ENCODE measurements around the gene CDC42EP2.

Gene CDC42EP2, protein sequence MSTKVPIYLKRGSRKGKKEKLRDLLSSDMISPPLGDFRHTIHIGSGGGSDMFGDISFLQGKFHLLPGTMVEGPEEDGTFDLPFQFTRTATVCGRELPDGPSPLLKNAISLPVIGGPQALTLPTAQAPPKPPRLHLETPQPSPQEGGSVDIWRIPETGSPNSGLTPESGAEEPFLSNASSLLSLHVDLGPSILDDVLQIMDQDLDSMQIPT

DNA sequence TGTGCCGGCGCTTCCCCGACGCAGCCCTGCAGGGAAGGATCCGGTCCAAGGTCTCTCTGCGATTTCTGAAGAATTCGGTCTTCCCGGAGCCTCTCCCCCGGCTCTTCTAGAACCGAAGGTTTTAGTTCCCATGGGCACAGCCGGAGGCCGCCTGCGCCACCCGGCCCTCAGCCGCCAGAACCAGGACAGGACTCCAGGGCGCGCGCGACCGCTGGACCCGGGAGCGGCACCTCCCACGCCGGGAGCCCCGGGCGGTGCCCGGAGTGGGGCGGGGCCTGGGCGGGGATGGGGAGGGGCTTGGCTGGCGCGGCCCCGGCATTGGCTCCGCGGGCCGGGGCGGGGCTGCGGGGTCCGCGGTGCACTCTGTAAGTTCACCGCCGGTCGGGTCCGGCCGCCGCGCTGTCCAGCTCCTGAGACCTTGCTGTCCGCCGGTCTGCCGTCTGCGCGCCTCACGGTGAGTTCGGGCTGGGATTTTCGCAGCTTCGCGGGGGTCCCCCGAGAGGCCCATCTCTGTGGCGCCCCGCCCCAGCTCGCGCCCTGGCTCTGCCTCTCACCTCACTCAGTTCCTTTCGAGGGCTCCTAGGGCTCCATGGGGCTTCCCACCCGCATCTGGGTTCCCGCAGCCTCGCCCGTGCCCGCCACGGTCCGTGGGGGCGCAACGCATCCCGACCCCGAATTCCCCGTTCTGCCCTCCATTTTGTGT, at the start of gene CDC42EP2:
Gene CDC42EP2, plus strand, starts transcription at position 366 of the 703 bp plus-strand sequence. CDS start 6,033 bp downstream, outside the sequence.
- peak; percentile 85 for ATAC-seq
- Mint-ChIP-seq H3K27me3 (peaks cover 27% of the 10 kb centered on the region), H3K9me3 (no peaks in the 10 kb centered on the region), H3K4me3 (peak within 1 kb of the TSS; percentile 82 to 84), H3K4me1 (peaks cover 19% of the 10 kb centered on the region), H3K27ac (peak within 1 kb of the TSS in 1 of 2 donors; percentile 54)
- peak; percentile 52 to 65 for DNase-seq

DNA sequence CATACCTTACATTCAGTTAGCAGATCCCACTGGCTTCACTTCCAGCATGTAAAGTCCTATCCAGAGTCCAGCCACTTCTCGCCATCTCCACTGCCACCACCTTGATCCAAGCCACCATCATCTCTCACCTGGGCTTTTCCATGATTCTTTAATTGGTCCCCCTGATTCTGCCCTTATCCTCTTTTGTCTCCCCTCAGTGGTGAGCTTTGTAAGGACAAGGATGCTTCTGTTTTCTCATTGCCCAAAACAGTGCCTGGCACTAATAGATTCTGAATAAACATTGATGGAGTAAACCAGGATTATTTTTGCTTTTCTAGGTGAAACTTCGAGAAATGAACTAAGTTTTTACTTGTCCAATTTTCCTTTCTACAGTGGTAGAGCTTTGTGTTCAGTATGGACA, 48.5 kb upstream of the CDC42EP2 start:
- H3K27me3 Mint-ChIP-seq: no peaks in the 10 kb centered on the region
- no peaks in the 10 kb centered on the region for H3K9me3 Mint-ChIP-seq
- no peak overlapping the region for H3K27ac Mint-ChIP-seq
- peaks cover 42% of the 10 kb centered on the region for H3K4me1 Mint-ChIP-seq
- H3K4me3 Mint-ChIP-seq: no peak overlapping the region
- DNase-seq (no peak), ATAC-seq (no peak)

DNA sequence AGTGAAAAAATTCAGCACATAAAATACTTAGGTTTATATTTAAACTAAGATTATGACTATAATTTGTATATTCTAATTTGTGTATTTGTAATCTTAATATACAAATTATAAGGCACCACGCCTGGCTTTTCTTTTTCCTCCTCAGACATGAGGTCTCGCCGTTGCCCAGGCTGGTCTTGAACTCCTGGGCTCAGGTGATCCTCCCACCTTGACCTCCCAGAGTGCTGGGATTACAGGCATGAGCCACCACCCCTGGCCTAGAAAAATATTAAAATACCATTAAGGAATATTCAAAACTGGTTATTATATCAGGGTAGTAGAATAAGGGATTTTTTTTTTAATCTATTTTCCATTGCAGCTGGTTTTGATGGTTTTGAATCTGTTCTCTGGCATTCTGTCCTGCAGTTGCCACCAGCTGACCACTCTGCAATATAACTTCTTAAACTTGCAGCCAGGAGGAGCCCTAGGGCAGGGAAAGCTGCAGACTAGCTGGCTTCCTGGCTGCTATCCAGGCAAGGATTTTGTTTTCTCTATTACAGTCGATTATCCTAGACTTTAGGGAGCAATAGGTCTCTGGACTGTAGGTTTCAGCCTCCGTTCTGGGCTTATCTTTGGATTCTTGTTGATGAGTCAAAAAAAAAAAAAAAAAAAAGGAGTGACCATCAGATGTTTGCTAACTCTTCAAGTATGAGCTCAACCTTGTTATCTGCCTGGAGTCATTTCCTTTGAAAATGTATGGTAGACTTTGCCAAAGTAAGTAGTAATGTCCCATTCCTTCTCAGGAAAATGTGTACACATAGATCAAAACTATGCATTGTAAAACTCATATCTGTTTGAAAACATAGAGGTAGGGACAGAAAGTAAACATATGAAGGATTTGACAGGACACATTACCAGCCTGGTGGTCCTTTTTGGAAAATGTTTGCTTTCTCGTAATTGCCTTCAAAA, 39.7 kb upstream of the CDC42EP2 start:
- Mint-ChIP-seq H3K9me3 (no peaks in the 10 kb centered on the region), H3K4me3 (no peak overlapping the region), H3K27ac (no peak overlapping the region), H3K4me1 (peaks cover 18% of the 10 kb centered on the region), H3K27me3 (no peaks in the 10 kb centered on the region)
- ATAC-seq (peak; percentile 65), DNase-seq (peak in 1 of 2 donors; percentile 37)

DNA sequence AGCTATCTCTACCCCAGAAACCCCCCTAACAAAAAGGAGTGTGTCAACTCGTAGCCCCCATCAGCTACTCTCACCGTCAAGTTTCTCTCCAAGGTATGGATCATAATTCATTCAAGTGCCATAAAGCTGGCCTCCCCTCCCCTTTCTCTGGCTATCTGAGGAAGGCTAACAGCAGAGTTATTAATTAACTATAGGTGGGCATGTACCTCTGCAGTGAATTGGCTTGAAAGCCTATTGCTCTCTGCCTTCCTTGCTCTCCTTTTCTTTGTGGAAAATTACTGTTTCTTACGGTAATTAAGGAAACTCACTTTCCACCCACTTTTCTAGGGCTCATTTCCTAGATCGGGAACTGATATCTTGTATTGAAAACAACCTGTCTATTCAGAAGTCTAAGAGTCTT, 38.8 kb upstream of the CDC42EP2 start:
- H3K27me3 Mint-ChIP-seq: no peaks in the 10 kb centered on the region
- H3K9me3 Mint-ChIP-seq: no peaks in the 10 kb centered on the region
- H3K4me3 Mint-ChIP-seq: no peak overlapping the region
- H3K4me1 Mint-ChIP-seq: peaks cover 21% of the 10 kb centered on the region
- no peak for DNase-seq
- no peak for ATAC-seq
- H3K27ac Mint-ChIP-seq: peak overlapping the region in 1 of 2 donors; percentile 37

DNA sequence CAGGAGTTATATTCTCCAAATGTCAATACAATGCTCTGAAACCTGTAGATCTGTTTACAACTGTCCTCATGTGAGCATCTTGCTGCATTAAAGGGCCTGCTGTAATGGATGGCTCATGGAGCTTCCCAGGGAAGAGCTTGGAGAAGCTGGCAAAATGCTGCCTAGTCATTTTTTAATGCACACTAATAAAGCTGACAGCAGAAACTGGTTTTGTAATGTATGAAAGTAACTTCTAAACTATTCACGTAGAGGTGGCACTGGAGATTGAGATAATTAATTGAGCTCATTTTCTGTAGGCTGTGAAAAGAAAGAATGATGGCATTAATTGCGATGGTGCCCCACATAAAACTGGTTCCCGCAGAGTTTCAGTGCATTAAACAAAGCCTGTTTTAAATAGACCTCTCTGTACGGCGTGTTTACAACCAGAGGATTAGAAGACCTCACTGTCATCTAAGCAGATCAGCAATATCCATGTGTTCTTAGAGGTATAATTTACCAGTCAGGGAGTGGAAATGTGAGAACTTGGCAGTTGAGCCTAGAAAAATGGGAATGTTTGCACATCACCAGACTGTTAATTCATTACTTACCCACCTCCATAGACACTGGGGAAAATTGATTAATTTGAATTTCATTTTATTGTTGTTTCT, 36.9 kb upstream of the CDC42EP2 start:
- no peak overlapping the region for H3K4me3 Mint-ChIP-seq
- H3K4me1 Mint-ChIP-seq: peaks cover 21% of the 10 kb centered on the region
- no peaks in the 10 kb centered on the region for H3K27me3 Mint-ChIP-seq
- H3K27ac Mint-ChIP-seq: no peak overlapping the region
- no peak for ATAC-seq
- H3K9me3 Mint-ChIP-seq: no peaks in the 10 kb centered on the region
- DNase-seq: no peak

DNA sequence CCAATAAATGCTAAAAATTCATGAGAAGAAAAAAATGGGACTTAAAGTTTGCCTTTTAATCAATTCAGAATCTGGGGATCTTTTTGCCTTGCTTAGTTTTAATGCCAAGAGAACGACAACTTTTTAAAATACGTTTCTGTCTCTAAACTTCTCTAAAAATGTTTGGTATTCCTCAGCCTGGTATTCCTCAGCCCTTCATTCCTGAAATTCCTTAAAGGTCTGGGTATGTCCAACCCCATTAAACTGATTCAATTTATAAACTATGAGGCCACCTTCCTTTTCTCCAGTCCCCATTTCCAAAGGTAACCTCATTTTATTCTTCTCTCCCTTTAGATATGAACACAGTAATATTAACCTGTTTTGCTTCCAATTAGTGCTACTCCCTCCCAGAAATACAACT, 36.3 kb upstream of the CDC42EP2 start:
- Mint-ChIP-seq H3K9me3 (no peaks in the 10 kb centered on the region), H3K27ac (no peak overlapping the region), H3K4me3 (no peak overlapping the region), H3K4me1 (peaks cover 21% of the 10 kb centered on the region), H3K27me3 (no peaks in the 10 kb centered on the region)
- DNase-seq (no peak), ATAC-seq (no peak)

DNA sequence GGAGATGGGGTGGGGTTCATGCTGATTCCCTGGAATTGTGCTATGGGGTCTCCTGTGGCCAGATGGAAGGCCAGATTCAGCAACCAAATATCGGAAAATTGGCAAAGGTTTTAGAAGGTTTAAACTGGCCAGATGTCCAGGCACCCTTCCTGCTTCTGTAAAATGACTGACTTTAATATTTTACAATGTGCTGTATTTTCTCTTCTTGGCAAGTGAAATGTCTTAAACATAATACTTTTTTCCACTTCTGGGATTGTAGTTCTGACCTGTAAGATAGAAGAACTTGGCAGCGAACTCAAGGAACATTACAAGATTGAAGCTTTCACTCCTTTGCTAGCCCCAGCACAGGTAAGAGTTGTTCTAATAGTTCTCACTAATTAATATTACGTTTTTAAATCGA, 35.4 kb upstream of the CDC42EP2 start:
- Mint-ChIP-seq H3K4me1 (peaks cover 21% of the 10 kb centered on the region), H3K9me3 (no peaks in the 10 kb centered on the region), H3K27ac (peak overlapping the region in 1 of 2 donors; percentile 8), H3K4me3 (no peak overlapping the region), H3K27me3 (no peaks in the 10 kb centered on the region)
- ATAC-seq (no peak), DNase-seq (no peak)

DNA sequence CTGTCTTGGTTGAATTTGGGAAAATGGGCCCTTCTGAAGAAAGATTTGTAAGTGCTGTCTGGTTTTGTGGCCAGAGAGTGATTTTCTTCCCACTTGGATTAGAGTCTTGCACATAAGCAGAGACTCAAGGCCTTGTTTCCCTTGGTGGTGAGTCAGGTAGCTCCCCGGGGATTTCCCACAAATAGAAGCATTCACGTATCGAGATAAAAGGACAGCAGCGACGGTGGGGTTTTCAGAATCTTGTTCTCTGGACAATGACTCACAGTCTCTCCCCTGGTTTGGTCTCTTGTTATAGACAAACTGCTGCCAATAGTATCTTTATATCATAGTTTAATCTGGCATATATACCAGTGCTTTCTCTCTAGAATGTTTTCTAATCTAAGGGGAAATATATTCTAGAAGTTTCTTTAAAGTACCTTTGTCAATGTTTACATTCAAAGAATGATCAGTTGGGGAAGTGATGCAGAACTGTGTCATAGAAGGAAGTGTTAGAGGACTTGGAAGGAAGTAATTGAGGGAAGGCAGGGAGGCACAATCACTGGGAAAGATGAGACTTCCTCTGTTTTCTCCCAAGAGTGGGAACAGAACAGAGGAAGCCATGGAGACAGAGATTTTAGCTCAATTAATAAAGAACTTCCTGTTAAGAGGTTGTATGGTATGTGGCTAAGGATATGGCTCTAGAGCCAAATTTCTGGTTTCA, 34.8 kb upstream of the CDC42EP2 start:
- Mint-ChIP-seq H3K9me3 (no peaks in the 10 kb centered on the region), H3K27ac (peak overlapping the region; percentile 8 to 67), H3K27me3 (no peaks in the 10 kb centered on the region), H3K4me3 (no peak overlapping the region), H3K4me1 (peaks cover 21% of the 10 kb centered on the region)
- DNase-seq (peak; percentile 41 to 56), ATAC-seq (peak; percentile 97)

DNA sequence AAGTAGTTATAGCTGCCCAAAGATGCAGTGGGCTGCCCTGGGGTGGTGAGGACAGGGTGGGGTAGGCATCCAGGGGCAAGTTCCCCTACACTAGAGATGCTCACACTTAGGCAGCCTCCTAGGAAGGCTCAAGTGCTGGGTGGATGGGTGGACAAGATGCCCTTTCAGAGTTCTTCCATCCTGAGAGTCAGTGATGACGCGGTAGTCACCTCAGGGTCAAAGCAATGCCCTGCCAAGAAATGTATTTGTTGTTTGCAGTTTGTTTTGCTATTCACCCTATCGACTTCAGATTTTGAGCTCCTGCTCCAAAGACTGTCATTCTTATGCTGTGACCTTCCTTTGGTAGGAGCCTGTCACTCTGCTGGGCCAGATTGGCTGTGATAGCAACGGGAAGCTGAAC, 34.0 kb upstream of the CDC42EP2 start:
- H3K4me3 Mint-ChIP-seq: no peak overlapping the region
- no peaks in the 10 kb centered on the region for H3K9me3 Mint-ChIP-seq
- ATAC-seq (no peak), DNase-seq (no peak)
- H3K27ac Mint-ChIP-seq: no peak overlapping the region
- H3K4me1 Mint-ChIP-seq: peaks cover 21% of the 10 kb centered on the region
- no peaks in the 10 kb centered on the region for H3K27me3 Mint-ChIP-seq

DNA sequence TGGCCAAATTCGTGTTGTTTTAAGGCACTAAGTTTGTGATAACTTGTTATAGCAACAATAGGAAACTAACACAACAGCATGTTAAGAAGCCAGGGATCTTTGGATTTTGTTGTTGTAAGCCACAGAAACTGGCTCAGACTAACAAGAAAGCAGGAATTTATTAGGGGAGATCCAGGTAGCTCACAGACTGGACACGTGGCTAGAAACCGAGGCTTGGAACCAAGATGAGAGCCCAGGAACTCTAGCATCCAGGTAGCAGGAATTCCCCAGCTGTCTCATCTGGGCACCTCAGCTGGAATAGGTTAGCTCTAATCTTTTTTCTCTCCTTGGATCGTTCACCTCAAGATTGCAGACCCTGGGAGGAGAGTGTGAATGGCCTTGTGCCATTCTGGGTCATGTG, 28.0 kb upstream of the CDC42EP2 start:
- no peak for ATAC-seq
- H3K9me3 Mint-ChIP-seq: no peaks in the 10 kb centered on the region
- H3K27me3 Mint-ChIP-seq: no peaks in the 10 kb centered on the region
- no peak overlapping the region for H3K27ac Mint-ChIP-seq
- no peak overlapping the region for H3K4me3 Mint-ChIP-seq
- no peaks in the 10 kb centered on the region for H3K4me1 Mint-ChIP-seq
- DNase-seq: no peak

DNA sequence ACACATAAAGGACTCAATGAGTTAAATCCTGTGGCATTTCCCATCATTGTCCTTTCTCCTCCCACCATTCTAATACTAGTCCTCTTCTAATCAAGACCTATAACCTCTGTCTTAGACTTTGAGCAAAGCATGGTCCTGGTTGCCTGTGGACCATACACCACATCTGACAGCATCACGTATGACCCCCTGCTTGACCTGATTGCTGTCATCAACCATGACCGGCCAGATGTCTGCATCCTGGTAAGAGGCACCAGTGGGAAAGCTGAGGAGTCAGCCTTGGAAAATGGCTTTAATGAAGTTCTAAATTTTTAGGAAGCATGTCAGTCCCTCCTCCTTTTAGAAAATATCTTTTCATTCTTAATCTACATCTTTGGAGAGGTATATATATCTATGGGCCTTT, 27.1 kb upstream of the CDC42EP2 start:
- Mint-ChIP-seq H3K27me3 (no peaks in the 10 kb centered on the region), H3K9me3 (no peaks in the 10 kb centered on the region), H3K4me1 (no peaks in the 10 kb centered on the region), H3K4me3 (no peak overlapping the region), H3K27ac (peak overlapping the region in 1 of 2 donors; percentile 58)
- DNase-seq: no peak
- ATAC-seq: no peak

DNA sequence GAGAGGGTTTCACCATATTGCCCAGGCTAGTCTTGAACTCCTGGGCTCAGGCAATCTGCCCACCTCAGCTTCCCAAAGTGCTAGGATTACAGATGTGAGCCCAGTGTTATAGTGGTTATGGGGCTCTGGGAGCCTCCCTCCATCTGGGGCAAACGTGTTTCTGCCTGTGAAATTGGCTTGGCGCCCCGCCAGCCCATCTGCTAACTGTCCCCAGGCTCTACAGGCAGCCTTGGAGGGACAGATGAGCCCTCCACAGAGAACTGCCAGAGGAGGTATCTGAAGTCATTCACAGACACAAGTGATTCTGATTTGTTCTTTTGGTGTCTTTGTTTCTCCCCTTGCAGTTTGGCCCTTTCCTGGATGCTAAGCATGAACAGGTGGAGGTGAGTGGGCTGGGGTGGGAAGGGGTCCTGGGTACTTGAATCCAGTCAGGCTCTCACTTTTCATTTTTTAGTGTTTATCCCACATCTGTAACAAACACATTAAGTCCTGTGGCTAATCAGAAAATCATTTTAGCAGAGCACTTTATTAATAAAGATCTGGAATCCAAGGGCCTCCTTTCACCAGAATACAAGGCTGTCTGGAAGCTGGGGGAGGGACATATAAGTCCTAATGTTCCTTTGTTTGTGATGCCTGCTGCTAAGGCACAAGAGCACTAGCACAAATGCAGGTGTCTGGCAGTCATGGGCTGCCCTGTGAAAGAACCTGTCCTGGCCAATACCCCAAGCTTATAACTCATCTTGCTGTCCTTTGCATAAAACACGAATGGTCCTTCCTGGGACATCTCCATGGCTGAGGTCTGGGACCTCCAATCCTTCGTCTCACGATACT, 25.7 kb upstream of the CDC42EP2 start:
- Mint-ChIP-seq H3K27me3 (no peaks in the 10 kb centered on the region), H3K4me3 (no peak overlapping the region), H3K9me3 (no peaks in the 10 kb centered on the region), H3K27ac (no peak overlapping the region), H3K4me1 (no peaks in the 10 kb centered on the region)
- DNase-seq: no peak
- ATAC-seq: no peak

DNA sequence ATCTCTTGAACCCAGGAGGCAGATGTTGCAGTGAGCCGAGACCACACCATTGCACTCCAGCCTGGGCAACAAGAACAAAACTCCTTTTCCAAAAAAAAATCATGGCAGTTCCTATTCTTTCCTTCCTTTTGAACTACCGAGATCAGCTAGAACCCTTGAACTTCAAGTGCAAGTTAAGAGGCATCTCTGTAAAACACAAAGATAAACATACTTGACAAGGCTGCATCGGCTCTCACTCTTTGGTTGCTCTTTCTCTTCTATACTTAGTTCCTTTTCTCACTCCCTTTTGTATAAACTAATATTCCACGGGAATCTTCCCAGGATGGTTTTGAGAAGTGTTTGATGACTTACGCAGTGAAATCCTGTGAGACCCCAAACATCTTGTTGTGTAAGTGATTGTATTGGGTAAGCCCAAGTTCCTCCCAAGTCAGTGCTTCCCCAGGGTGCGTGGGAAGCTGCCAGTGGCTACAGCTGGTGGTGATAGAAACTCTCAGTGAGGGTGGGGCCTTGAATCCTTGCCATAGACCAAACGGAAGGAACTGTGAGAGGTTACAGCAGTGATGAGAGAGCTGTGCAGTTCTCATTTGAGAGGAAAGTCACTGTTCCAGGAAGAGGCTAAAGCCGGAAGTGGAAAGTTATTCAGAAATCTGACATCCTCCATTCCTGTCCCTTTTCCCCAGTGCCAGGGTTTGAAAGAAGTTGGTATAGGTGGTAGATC, 24.1 kb upstream of the CDC42EP2 start:
- DNase-seq (no peak), ATAC-seq (no peak)
- no peak overlapping the region for H3K4me3 Mint-ChIP-seq
- H3K27me3 Mint-ChIP-seq: no peaks in the 10 kb centered on the region
- peak overlapping the region in 1 of 2 donors; percentile 35 for H3K27ac Mint-ChIP-seq
- no peaks in the 10 kb centered on the region for H3K9me3 Mint-ChIP-seq
- no peaks in the 10 kb centered on the region for H3K4me1 Mint-ChIP-seq

DNA sequence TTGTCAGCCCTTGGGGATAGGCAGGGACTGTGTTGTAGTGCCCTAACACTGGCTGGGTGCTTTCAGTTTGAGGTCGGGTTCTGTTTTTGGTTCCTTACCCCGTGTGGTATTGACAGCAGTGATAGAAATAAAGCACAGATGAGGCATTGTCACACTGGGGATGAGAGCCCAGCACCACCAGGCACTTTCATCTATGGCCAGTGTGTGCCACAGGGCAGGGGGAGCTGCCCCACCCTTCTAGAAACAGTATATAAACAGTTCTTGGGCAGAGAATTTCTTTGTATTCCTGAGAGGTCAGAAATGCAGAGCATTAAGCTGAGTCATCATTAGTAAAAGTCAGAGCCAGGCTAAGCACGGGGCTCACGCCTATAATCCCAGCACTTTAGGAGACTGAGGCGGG, 23.1 kb upstream of the CDC42EP2 start:
- H3K4me1 Mint-ChIP-seq: no peaks in the 10 kb centered on the region
- no peak for ATAC-seq

More for the DNA sequence above, 23.1 kb upstream of the CDC42EP2 start:
- no peaks in the 10 kb centered on the region for H3K27me3 Mint-ChIP-seq
- H3K27ac Mint-ChIP-seq: peak overlapping the region in 1 of 2 donors; percentile 75
- H3K4me3 Mint-ChIP-seq: no peak overlapping the region
- no peak for DNase-seq
- H3K9me3 Mint-ChIP-seq: no peaks in the 10 kb centered on the region

All from stimulated activated naive CD8-positive, alpha-beta T cell treated with anti-CD3 and anti-CD28 coated beads, Interleukin-15, amount 100 ng/mL, for 72 hours (primary cell).